ENCODE data around the gene ZBTB42.

DNA sequence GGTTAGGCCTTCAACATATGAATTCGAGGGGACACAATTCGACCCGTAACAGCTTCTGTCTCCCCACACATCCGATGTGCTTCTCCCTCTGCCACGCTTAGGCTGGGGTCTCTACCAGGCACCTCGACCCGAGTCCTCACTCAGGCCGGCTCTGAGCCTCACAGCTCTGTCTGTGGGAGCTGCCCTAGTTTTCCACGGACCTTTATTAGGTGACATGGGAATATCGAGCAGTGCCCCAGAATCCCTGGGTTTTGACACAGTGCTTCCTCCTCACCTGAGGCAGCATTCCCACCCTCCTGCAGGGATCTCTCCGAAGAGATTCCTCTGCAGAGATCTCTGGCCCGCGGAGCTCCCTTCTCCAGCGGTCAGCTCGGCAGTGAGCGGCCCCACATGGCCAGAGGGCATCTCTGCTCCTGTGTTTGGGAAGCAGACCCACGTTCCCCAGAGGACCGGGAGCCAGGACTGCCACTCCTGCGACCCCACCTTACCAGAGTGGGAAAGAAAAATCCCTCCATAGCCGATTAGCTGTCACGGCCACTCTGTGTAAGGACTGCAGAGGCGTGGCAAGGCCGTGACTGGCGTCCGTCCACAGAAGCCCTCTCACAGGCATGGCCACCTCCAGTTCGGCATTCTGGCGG, 21.2 kb downstream of the ZBTB42 start:
- TF ChIP-seq, protein P1, sequence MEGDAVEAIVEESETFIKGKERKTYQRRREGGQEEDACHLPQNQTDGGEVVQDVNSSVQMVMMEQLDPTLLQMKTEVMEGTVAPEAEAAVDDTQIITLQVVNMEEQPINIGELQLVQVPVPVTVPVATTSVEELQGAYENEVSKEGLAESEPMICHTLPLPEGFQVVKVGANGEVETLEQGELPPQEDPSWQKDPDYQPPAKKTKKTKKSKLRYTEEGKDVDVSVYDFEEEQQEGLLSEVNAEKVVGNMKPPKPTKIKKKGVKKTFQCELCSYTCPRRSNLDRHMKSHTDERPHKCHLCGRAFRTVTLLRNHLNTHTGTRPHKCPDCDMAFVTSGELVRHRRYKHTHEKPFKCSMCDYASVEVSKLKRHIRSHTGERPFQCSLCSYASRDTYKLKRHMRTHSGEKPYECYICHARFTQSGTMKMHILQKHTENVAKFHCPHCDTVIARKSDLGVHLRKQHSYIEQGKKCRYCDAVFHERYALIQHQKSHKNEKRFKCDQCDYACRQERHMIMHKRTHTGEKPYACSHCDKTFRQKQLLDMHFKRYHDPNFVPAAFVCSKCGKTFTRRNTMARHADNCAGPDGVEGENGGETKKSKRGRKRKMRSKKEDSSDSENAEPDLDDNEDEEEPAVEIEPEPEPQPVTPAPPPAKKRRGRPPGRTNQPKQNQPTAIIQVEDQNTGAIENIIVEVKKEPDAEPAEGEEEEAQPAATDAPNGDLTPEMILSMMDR (conservative IDR thresholded peaks at IDR 0.05; ENCODE audit: low read depth, low read length), result no peak
- TF ChIP-seq EZH2 (IDR thresholded peaks at IDR 0.05; ENCODE audit: borderline replicate concordance, low read depth, low read length, poor library complexity, severe bottlenecking), result no peak
